T follicular helper cell (primary cell): ENCODE measurements around the gene CPLX3.

Source experiments
- DNase-seq: peaks from one replicate; pipeline ENCODE4 v3.0.0-alpha.2; 2020; ENCODE audit warnings: low read depth

The CPLX3 gene

GRCh38 chr15:74828835-74829234 lies 2.4 kb downstream of the CPLX3 start:
- DNase-seq = no peak

GRCh38 chr15:74829486-74829885 lies 3.1 kb downstream of the CPLX3 start:
- DNase-seq = no peak

- no peak for DNase-seq
These were observed 3.6 kb downstream of the CPLX3 start for GRCh38 chr15:74829991-74830390.

- DNase-seq = no peak
These were observed 4.4 kb downstream of the CPLX3 start for GRCh38 chr15:74830868-74831267.

- DNase-seq = no peak
These were observed 5.5 kb downstream of the CPLX3 start for GRCh38 chr15:74831813-74832495.

- no peak for DNase-seq
These were observed 6.4 kb downstream of the CPLX3 start for GRCh38 chr15:74832826-74833225.

- no peak for DNase-seq
These were observed 7.1 kb downstream of the CPLX3 start for GRCh38 chr15:74833376-74834107.

GRCh38 chr15:74835312-74835823 lies 8.9 kb downstream of the CPLX3 start:
- no peak for DNase-seq

- DNase-seq = no peak
These were observed 10.4 kb downstream of the CPLX3 start for GRCh38 chr15:74836846-74837245.

GRCh38 chr15:74837482-74838136 lies 11.2 kb downstream of the CPLX3 start:
- no peak for DNase-seq

- DNase-seq = no peak
These were observed 11.7 kb downstream of the CPLX3 start for GRCh38 chr15:74838137-74838516.

- no peak for DNase-seq
These were observed 12.5 kb downstream of the CPLX3 start for GRCh38 chr15:74838746-74839525.

GRCh38 chr15:74839526-74840395 lies 13.3 kb downstream of the CPLX3 start:
- no peak for DNase-seq

GRCh38 chr15:74840851-74841775 lies 14.7 kb downstream of the CPLX3 start:
- DNase-seq = no peak

- no peak for DNase-seq
These were observed 15.5 kb downstream of the CPLX3 start for GRCh38 chr15:74841891-74842373.

- DNase-seq = peak; percentile 91
These were observed 16.4 kb downstream of the CPLX3 start, which contains the start of gene ULK3 for GRCh38 chr15:74842581-74843444. Gene ULK3, minus strand, starts transcription at chr15:74843156. Its CDS starts 51 bp downstream, at chr15:74843105.

GRCh38 chr15:74843445-74843828 lies 17.0 kb downstream of the CPLX3 start:
- DNase-seq = no peak

- no peak for DNase-seq
These were observed 17.5 kb downstream of the CPLX3 start for GRCh38 chr15:74843891-74844299.
